NCI-H524 treated with DMSO at 0.1 percent for 48 hours (cell line): ENCODE data around the gene H6PD.

ENCODE experiments used
- DNase-seq: peaks from one replicate; lab custom pipeline; 2025; lab: John Stamatoyannopoulos, UW

H6PD gene

GRCh38 chr1:9207715-9208114 is 26.9 kb upstream of the H6PD start:
- no peak for DNase-seq

- DNase-seq = no peak
Observed at GRCh38 chr1:9211291-9211811, 23.2 kb upstream of the H6PD start.

GRCh38 chr1:9212735-9213134 is 21.8 kb upstream of the H6PD start:
- no peak for DNase-seq

GRCh38 chr1:9213956-9214355 is 20.6 kb upstream of the H6PD start:
- no peak for DNase-seq

- no peak for DNase-seq
Observed at GRCh38 chr1:9218917-9219316, 15.7 kb upstream of the H6PD start.

- DNase-seq = no peak
Observed at GRCh38 chr1:9222846-9223625, 11.5 kb upstream of the H6PD start.

- DNase-seq = no peak
Observed at GRCh38 chr1:9224664-9225410, 9.7 kb upstream of the H6PD start.

GRCh38 chr1:9225411-9225785 is 9.2 kb upstream of the H6PD start:
- DNase-seq = no peak

- DNase-seq = no peak
Observed at GRCh38 chr1:9228609-9229008, 6.0 kb upstream of the H6PD start.

GRCh38 chr1:9229549-9229948 is 5.0 kb upstream of the H6PD start:
- no peak for DNase-seq

GRCh38 chr1:9230869-9231533 is 3.6 kb upstream of the H6PD start:
- no peak for DNase-seq

GRCh38 chr1:9231648-9232332 is 2.8 kb upstream of the H6PD start:
- DNase-seq = no peak

GRCh38 chr1:9233241-9233941 is 1.2 kb upstream of the H6PD start:
- DNase-seq = no peak

GRCh38 chr1:9233942-9234222 is 692 bp upstream of the H6PD start:
- DNase-seq = no peak

GRCh38 chr1:9235096-9235459 is 504 bp downstream of the H6PD start:
- DNase-seq = no peak

- DNase-seq = no peak
Observed at GRCh38 chr1:9235560-9235959, 986 bp downstream of the H6PD start.

- no peak for DNase-seq
Observed at GRCh38 chr1:9238134-9238533, 3.6 kb downstream of the H6PD start.

GRCh38 chr1:9238550-9238949 is 4.0 kb downstream of the H6PD start:
- DNase-seq = no peak

- DNase-seq = no peak
Observed at GRCh38 chr1:9239622-9240401, 5.2 kb downstream of the H6PD start.

GRCh38 chr1:9240914-9241820 is 6.6 kb downstream of the H6PD start:
- DNase-seq = no peak
